DLD1 (cell line): ENCODE data around the gene PACSIN2.
"Not testable (repeated sequence)": the region's sequence is repeated elsewhere in the genome, so short reads cannot be mapped to it uniquely, and the experiment has no call there.

ENCODE experiments used
- in situ Hi-C: cut with HindIII; loops from 2 replicates; pipeline ENCODE4 v1.10.0; 2017; ENCODE audit warnings: low sequenced_read_pairs

The PACSIN2 gene

GRCh38 chr22:42948294-42948693, 66.7 kb downstream of the PACSIN2 start:
- in situ Hi-C loops, result no loop called here

GRCh38 chr22:42947211-42947990, 67.5 kb downstream of the PACSIN2 start:
- in situ Hi-C loops, result no loop called here

GRCh38 chr22:42946546-42947198, 68.3 kb downstream of the PACSIN2 start:
- in situ Hi-C loops, result no loop called here

- in situ Hi-C loops, result no loop called here
These were observed 69.2 kb downstream of the PACSIN2 start for GRCh38 chr22:42945736-42946135.

- in situ Hi-C loops, result no loop called here
These were observed 69.9 kb downstream of the PACSIN2 start for GRCh38 chr22:42945027-42945426.

GRCh38 chr22:42944409-42944808, 70.5 kb downstream of the PACSIN2 start:
- in situ Hi-C loops, result no loop called here

- in situ Hi-C loops, result no loop called here
These were observed 71.0 kb downstream of the PACSIN2 start for GRCh38 chr22:42943981-42944380.

GRCh38 chr22:42942351-42942750, 72.6 kb downstream of the PACSIN2 start:
- in situ Hi-C loops, result no loop called here

GRCh38 chr22:42939941-42940653, 74.9 kb downstream of the PACSIN2 start:
- in situ Hi-C loops, result no loop called here

- in situ Hi-C loops, result no loop called here
These were observed 75.5 kb downstream of the PACSIN2 start for GRCh38 chr22:42939451-42939881.

- in situ Hi-C loops, result no loop called here
These were observed 76.0 kb downstream of the PACSIN2 start for GRCh38 chr22:42938976-42939375.

GRCh38 chr22:42938449-42938848, 76.5 kb downstream of the PACSIN2 start:
- in situ Hi-C loops, result no loop called here

- in situ Hi-C loops, result no loop called here
These were observed 77.6 kb downstream of the PACSIN2 start for GRCh38 chr22:42937164-42937843.

GRCh38 chr22:42936680-42937079, 78.3 kb downstream of the PACSIN2 start:
- in situ Hi-C loops, result not testable (repeated sequence)

- in situ Hi-C loops, result no loop called here
These were observed 80.6 kb downstream of the PACSIN2 start for GRCh38 chr22:42934338-42934737.

- in situ Hi-C loops, result no loop called here
These were observed 81.4 kb downstream of the PACSIN2 start for GRCh38 chr22:42933485-42934091.

- in situ Hi-C loops, result no loop called here
These were observed 82.0 kb downstream of the PACSIN2 start for GRCh38 chr22:42932857-42933484.

GRCh38 chr22:42932197-42932519, 82.8 kb downstream of the PACSIN2 start:
- in situ Hi-C loops, result no loop called here

GRCh38 chr22:42931421-42932196, 83.3 kb downstream of the PACSIN2 start:
- in situ Hi-C loops, result no loop called here
